ENCODE results near the gene KLHL5.
"Not testable (repeated sequence)": the region's sequence is repeated elsewhere in the genome, so short reads cannot be mapped to it uniquely, and the experiment has no call there.

Gene KLHL5

GRCh38 chr4:39102297-39102696 lies 40.3 kb downstream of the KLHL5 start:
- no peak for DNase-seq (ENCODE audit: low read depth)

DNA sequence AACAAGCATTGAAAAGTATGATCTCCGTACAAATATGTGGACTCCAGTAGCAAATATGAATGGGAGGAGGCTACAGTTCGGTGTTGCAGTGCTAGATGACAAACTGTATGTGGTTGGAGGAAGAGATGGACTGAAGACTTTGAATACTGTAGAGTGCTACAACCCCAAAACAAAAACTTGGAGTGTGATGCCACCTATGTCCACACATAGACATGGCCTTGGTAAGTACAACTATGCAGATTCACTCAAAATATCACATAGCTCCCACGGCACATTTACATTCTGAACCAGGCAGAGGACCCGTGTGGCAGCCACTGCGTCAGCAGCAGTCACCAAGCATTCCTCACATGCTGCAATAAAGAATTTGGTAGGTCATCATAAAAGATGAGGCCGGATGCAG lies 41.3 kb downstream of the KLHL5 start:
- DNase-seq (ENCODE audit: low read depth), result no peak

DNA sequence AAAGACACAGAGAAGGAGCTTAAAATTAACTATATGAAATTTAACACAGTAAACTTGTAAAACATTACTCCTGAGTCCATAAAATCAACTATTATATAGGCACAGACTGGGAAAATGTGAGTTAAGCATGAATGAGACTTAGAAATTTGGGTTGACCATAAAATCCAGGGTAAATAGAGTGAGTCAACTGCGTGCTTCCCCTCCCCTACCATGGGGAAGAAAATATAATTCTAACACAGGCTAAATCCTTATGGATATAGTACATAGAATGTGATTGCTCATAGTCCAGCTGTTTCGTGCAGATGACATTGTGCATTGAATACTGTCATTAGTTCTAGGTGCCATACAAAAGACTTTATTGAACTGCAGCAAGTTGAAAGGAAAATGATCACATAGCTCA lies 42.2 kb downstream of the KLHL5 start:
- DNase-seq (ENCODE audit: low read depth), result no peak

DNA sequence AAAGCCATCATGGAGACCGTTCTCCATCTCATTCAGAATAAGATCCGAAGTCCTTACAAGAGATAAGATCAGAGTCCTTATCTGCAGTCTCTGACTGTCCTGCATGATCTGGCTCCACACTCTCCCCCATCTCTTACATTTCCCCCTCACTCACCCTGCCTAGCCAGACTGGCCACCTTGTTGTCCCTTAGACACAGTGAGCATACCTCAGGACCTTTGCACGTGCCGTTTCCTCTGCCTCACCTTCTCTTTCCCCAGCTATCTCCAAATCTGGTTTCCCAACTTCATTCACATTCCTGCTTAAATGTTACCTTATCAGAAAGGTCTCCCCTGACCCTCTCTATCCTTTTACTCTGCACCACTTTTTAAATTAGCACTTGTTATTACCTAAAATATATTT lies 44.0 kb downstream of the KLHL5 start:
- DNase-seq (ENCODE audit: low read depth), result no peak

DNA sequence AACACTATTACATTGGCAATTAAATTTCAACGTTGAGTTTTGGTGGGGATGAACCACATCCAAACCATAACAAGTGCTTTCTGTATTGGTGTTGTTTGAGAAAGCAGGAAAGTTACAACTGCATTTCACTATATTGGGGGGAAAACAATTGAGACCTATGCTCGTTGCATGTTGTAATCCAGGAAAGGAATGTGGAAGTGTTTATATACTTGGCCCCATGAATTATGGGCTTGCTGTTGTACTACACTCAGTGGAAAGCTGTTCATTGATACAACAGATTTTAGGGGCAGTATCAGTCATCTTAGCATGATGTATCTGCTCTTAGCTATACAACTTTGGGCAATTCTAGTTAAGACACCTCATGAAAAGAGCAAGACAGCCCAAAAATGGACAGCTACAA lies 52.4 kb downstream of the KLHL5 start:
- DNase-seq (ENCODE audit: low read depth), result no peak

GRCh38 chr4:39118034-39118658 lies 56.1 kb downstream of the KLHL5 start:
- no peak for DNase-seq (ENCODE audit: low read depth)

DNA sequence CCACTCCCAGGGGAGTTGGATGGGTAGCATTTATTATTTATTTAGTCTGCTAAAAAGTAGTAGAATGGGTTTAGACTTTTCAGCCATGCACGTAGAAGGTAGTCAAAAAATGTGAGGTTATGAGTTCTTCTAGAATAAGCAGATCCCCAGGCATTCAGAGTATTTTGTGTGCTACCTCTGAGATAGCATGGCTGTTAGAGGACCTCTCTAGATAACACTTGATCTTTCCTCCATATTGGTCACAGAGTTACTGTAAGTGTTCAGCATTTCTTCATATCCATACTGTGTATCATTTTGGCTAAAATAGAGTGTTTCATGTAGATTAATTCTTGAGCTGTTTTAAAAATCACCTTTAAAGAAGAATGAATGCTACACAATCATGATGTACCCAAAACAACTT lies 58.4 kb downstream of the KLHL5 start:
- DNase-seq (ENCODE audit: low read depth), result no peak

- no peak for DNase-seq (ENCODE audit: low read depth)
Measured at GRCh38 chr4:39124885-39125599, 63.0 kb downstream of the KLHL5 start.

DNA sequence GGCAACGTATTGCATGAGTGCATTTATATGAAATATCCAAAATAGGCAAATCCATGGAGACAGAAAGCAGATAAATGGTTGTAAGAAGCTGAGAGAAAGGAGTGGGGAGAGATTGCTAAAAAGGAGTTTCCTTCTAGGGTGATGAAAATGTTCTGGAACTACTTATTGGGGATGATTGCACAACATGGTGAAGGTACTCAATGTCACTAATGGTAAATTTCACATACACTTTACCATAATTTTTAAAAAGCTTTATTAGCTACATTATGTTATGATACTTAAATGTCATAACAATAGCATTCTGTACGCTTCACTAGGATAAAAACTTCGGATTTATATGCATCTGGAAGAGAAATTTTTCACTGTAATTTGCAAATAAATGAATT lies 63.6 kb downstream of the KLHL5 start:
- no peak for DNase-seq (ENCODE audit: low read depth)

DNA sequence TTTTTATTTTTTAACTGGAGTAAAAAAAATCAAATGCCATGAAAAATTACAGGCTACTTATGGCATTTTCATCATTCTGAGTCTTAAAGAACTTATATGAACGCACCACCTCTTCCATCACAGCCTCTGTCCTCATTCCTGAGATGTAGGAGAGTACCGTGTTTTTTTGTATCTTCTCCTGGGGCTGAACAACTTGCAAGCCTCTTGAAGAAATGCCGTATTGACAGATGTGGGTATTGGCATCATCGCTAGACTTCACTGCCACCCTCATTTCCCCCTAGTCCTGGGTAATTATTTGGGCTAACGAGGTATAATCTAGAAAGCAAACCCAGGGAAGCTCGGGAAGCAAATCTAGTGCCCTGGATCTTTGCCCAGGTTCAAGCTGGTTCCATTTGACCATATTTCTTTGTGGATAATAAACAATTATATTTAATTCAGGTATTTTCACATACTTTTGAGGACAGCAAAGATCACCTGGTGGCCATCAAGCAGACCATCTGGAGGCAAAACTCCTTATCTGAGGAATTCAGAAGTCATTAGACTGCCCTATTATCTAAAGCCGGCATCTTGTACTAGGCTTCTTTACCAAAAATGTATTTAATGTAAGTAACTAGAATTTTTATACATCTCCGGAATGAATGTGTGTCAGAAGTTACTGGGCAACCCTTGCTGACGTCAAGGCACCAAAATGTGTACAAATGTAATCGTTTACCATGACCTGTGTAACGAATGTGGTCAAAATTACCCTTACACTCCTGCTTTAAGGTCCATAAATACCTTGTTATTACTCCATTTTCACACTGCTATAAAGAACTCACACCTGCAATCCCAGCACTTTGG lies 64.4 kb downstream of the KLHL5 start:
- DNase-seq (ENCODE audit: low read depth), result no peak

DNA sequence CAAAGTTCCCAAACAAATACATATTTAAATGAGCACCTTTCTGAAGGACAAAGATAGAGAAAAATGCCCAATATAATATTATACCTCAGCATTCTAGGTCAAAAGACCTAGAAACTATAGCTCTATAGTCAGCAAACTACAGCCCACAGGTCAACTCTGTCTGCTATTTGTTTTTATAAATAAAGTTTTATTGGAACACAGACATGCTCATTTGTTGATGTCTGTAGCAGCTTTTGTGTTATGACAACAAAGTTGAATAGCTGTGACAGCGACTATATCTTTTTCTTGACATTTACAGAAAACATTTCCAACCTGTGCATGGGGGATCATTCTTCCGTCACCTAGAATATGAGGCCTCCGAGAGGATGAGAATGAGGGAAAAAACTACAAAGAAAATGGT lies 71.6 kb downstream of the KLHL5 start:
- DNase-seq (ENCODE audit: low read depth), result no peak

DNA sequence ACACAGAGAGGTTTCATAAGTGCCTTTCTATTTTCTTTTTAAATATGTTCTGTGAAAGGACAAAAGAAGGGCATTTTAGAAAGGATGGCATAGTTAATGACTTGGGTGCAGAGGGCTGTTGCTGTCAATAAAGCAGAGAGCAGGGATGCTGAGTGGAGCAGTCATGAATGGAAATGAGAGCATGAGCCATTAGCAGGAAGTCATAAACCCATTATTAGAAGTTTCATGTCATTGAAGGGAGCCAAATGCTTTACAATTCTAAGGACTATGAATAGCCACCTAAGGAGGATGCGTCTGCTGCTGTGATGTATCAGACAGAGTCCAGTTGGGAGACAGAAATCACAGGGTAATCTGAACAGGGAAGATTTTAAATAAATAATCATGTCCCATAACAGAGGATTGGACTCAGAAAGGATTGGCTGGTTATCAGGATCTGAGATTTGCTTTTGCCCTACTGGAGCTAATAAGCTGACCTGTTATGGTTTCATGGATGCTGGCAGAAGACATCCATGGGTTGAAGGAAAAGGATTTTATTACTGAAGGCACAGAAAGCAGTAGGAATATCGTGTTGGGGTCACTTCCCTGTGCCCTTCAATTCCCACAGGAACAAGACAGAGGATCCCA lies 72.8 kb downstream of the KLHL5 start:
- no peak for DNase-seq (ENCODE audit: low read depth)

GRCh38 chr4:39138227-39138626 lies 76.2 kb downstream of the KLHL5 start:
- not testable (repeated sequence) for DNase-seq (ENCODE audit: low read depth)

- no peak for DNase-seq (ENCODE audit: low read depth)
Measured at GRCh38 chr4:39146211-39146610, 84.2 kb downstream of the KLHL5 start.

DNA sequence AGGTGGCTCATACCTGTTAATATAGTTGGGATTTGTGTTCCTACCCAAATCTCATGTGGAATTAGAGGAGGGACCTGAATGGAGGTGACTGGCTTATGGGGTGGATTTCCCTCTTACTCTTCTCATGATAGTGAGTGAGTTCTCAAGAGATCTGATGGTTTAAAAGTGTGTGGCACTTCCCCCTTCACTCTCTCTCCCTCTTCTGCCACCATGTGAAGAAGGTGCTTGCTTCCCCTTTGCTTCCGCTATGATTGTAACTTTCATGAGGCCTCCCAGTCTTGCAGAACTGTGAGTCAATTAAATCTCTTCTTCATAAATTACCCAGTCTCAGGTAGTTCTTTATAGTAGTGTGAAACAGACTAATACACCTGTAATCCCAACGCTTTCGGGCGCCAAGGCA lies 92.0 kb downstream of the KLHL5 start:
- no peak for DNase-seq (ENCODE audit: low read depth)

- no peak for DNase-seq (ENCODE audit: low read depth)
Measured at GRCh38 chr4:39157520-39157919, 95.5 kb downstream of the KLHL5 start.

- DNase-seq (ENCODE audit: low read depth), result no peak
Measured at GRCh38 chr4:39166177-39166576, 104.1 kb downstream of the KLHL5 start.

GRCh38 chr4:39166669-39167068 lies 104.6 kb downstream of the KLHL5 start:
- no peak for DNase-seq (ENCODE audit: low read depth)

DNA sequence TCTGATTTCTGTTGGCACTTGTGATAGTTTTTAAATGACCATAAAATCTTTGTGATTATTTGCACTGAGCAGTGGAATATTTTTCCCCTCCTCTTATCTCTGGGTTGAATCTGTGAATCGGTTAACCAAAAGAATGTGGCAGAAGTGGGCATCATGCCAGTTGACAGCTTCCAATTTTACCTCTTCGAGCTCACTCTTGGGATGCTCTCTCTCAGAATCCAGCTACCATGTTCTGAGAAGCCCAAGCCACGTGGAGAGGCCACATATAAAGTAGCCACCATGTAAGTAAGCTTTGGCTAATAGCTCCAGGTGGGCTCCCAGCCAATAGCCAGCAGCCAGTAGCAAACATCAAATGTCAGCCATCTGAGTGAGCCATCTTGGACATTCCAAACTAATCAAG lies 107.4 kb downstream of the KLHL5 start:
- no peak for DNase-seq (ENCODE audit: low read depth)

GRCh38 chr4:39170301-39170700 lies 108.3 kb downstream of the KLHL5 start:
- DNase-seq (ENCODE audit: low read depth), result no peak

Data from T-helper 22 cell (primary cell).